ENCODE data around the gene ZNF117. TPM values are rescaled to one million over a fixed set of nuclear protein-coding genes. Genes with fewer than 3 reads are reported as not detected.
"Not testable (repeated sequence)": the region's sequence is repeated elsewhere in the genome, so short reads cannot be mapped to it uniquely, and the experiment has no call there.

ZNF117 gene
- 1 to 10 TPM; 2.5 to 7.6 (median 3.8) TPM for total RNA-seq
- polyA plus RNA-seq = 3.9 TPM
- long read RNA-seq, donor 1, partial matches to known transcripts = 0 of 1 reads
- long read RNA-seq, donor 1, other reads (novel, unspliced or antisense) = 1 of 1 reads
- long read RNA-seq, donor 2, partial matches to known transcripts = 0 of 1 reads
- long read RNA-seq, donor 2, other reads (novel, unspliced or antisense) = 1 of 1 reads
- long read RNA-seq, donor 3, partial matches to known transcripts = 5 of 13 reads
- long read RNA-seq, donor 3, other reads (novel, unspliced or antisense) = 8 of 13 reads
- long read RNA-seq, donor 4 = 0 reads

GRCh38 chr7:64990936-64991335 lies at the start of gene ZNF117:
Gene ZNF117 (minus strand): TSS chr7:64991036.
- H3K27ac ChIP-seq (ENCODE audit: low read length) = no peak within 1 kb of the TSS
- peaks cover 2% of the 10 kb centered on the region for H3K9me3 ChIP-seq (ENCODE audit: control insufficient read depth, low read length)
- intact Hi-C loops (cut with DNase I) = no loop called here
- no peaks in the 10 kb centered on the region for H3K4me1 ChIP-seq (ENCODE audit: control insufficient read depth, insufficient read depth, low read length)
- DNase-seq (no peak), ATAC-seq (no peak)
- H3K27me3 ChIP-seq (ENCODE audit: control insufficient read depth, insufficient read depth) = no peaks in the 10 kb centered on the region
- 83% methylated on average over 4 of the region's 4 CpGs for WGBS
- no peak within 1 kb of the TSS for H3K4me3 ChIP-seq (ENCODE audit: low read length)

GRCh38 chr7:65038767-65039166 lies 47.9 kb upstream of the ZNF117 start:
- DNase-seq = peak; percentile 38 to 78 (median 68)

DNA sequence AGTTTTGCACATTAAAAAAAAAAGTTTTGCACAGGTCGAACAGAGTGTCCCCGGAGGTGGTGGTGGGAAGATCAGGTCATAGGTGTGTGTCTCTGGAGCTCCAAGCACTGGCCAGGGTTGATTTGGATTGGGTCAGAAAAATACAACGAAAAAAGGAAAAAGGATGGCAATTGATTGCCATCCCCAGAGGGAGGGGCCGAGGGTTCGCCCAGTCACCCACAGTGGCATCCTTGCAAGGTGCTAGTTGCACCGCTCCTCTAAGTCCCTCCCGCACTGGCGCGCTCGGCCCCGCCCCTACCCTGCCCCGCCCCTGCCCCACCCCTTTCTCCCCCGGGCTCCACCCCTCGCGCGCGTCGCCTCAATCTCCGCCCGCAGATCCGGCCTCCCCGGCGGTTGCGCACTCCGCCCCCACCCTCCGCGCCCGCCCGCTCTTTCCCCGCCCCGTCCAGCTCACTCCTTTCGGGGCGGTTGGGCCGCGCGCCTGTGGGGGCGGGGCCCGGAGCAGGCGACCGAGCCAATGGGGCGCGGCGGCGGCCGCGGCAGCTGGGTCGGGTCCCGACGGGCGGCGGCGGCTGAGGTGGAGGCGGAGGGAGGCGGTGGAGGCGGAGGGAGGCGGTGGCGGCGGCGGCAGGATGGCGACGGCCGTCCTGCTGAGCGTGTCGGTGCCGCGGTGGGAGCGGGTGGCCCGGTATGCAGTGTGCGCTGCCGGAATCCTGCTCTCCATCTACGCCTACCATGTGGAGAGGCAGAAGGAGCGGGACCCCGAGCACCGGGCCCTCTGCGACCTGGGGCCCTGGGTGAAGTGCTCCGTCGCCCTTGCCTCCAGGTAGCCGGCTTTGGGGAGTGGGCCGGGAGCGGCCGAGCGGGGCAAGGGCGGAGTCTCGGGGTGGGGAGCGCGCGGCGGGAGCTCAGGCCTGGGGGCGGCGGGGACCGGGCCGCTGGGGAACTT lies 47.2 kb upstream of the ZNF117 start:
- DNase-seq (peak; percentile 94 to 98 (median 97)), ATAC-seq (peak; percentile 97 to 98)
- intact Hi-C loops (cut with DNase I) = no loop called here
- H3K27ac ChIP-seq (ENCODE audit: low read length) = peak overlapping the region; percentile 54
- H3K9me3 ChIP-seq (ENCODE audit: control insufficient read depth, low read length) = no peaks in the 10 kb centered on the region
- no peaks in the 10 kb centered on the region for H3K4me1 ChIP-seq (ENCODE audit: control insufficient read depth, insufficient read depth, low read length)
- H3K27me3 ChIP-seq (ENCODE audit: control insufficient read depth, insufficient read depth) = no peaks in the 10 kb centered on the region
- WGBS = 2% methylated on average over 89 of the region's 92 CpGs
- H3K4me3 ChIP-seq (ENCODE audit: low read length) = peak overlapping the region; percentile 64

More at GRCh38 chr7:65038767-65039166, 47.9 kb upstream of the ZNF117 start:
- H3K27ac ChIP-seq (ENCODE audit: low read length) = peak overlapping the region; percentile 39
- H3K9me3 ChIP-seq (ENCODE audit: control insufficient read depth, low read length); H3K4me1 ChIP-seq (ENCODE audit: control insufficient read depth, insufficient read depth, low read length); intact Hi-C loops (cut with DNase I); H3K27me3 ChIP-seq (ENCODE audit: control insufficient read depth, insufficient read depth): not testable (repeated sequence)
- WGBS = 2% methylated on average over 30 of the region's 35 CpGs
- peak overlapping the region; percentile 64 for H3K4me3 ChIP-seq (ENCODE audit: low read length)
- peak; percentile 4 to 12 for ATAC-seq

DNA sequence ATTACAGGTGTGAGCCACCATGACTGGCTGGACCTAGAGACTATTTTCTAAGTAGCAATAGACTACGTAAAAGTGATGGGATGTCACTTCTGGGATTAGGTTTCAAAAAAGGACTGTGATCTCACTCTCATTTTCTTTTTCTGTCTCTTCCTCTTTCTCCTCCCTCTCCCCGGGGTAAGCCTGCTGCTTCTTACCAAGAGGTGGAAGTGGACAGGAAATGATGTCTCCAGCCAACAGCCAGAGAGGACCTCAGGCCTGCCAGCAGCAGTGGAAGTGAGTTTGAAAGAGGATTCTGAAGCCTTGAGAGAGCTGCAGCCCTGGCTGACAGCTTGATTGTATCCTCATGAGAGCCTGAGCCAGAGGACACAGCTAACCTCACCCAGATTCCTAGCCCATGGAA lies 45.7 kb upstream of the ZNF117 start:
- 17% methylated on average over 2 of the region's 2 CpGs for WGBS
- ATAC-seq = peak; percentile 20 to 31
- intact Hi-C loops (cut with DNase I) = not testable (repeated sequence)

GRCh38 chr7:65035469-65035868 lies 44.6 kb upstream of the ZNF117 start:
- H3K4me1 ChIP-seq (ENCODE audit: control insufficient read depth, insufficient read depth, low read length); intact Hi-C loops (cut with DNase I); H3K27me3 ChIP-seq (ENCODE audit: control insufficient read depth, insufficient read depth); DNase-seq; H3K9me3 ChIP-seq (ENCODE audit: control insufficient read depth, low read length); H3K4me3 ChIP-seq (ENCODE audit: low read length); H3K27ac ChIP-seq (ENCODE audit: low read length); ATAC-seq: not testable (repeated sequence)

More for the DNA sequence above, 45.7 kb upstream of the ZNF117 start:
- not testable (repeated sequence) for H3K27ac ChIP-seq (ENCODE audit: low read length); H3K9me3 ChIP-seq (ENCODE audit: control insufficient read depth, low read length); H3K4me1 ChIP-seq (ENCODE audit: control insufficient read depth, insufficient read depth, low read length); H3K27me3 ChIP-seq (ENCODE audit: control insufficient read depth, insufficient read depth); H3K4me3 ChIP-seq (ENCODE audit: low read length)
- DNase-seq = peak in 1 of 3 donors; percentile 51

- H3K4me3 ChIP-seq (ENCODE audit: low read length); DNase-seq; ATAC-seq; H3K27ac ChIP-seq (ENCODE audit: low read length); H3K9me3 ChIP-seq (ENCODE audit: control insufficient read depth, low read length); H3K27me3 ChIP-seq (ENCODE audit: control insufficient read depth, insufficient read depth); intact Hi-C loops (cut with DNase I); H3K4me1 ChIP-seq (ENCODE audit: control insufficient read depth, insufficient read depth, low read length): not testable (repeated sequence)
- WGBS = 66% methylated on average over 9 of the region's 10 CpGs
These were observed 43.4 kb upstream of the ZNF117 start for GRCh38 chr7:65034120-65034782.

DNA sequence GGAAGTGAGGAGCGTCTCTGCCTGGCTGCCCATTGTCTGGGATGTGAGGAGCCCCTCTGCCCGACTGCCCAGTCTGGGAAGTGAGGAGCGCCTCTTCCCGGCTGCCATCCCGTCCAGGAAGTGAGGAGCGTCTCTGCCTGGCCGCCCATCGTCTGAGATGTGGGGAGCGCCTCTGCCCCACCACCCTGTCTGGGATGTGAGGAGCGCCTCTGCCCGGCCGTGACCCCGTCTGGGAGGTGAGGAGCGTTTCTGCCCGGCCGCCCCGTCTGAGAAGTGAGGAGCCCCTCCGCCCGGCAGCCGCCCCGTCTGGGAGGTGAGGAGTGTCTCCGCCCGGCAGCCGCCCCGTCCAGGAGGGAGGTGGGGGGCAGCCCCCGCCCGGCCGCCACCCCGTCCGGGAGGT lies 42.6 kb upstream of the ZNF117 start:
- 95% methylated on average over 30 of the region's 30 CpGs for WGBS
- H3K4me1 ChIP-seq (ENCODE audit: control insufficient read depth, insufficient read depth, low read length); ATAC-seq; H3K9me3 ChIP-seq (ENCODE audit: control insufficient read depth, low read length); intact Hi-C loops (cut with DNase I); H3K27me3 ChIP-seq (ENCODE audit: control insufficient read depth, insufficient read depth); H3K4me3 ChIP-seq (ENCODE audit: low read length); DNase-seq; H3K27ac ChIP-seq (ENCODE audit: low read length): not testable (repeated sequence)

DNA sequence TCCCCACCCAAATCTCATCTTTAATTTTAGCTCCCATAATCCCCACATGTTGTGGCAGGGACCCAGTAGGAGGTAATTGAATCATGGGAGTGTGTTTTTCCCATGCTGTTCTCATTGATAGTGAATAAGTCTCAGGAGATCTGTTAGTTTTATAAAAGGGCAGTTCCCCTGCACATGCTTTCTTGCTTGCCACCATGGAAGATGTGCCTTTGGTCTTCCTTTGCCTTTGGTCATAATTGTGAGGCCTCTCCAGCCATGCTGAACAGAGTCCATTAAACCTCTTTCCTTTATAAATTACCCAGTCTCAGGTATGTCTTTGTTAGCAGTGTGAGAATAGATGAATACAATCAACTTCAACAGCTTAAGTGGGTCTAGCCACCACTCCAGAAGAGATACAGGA lies 34.2 kb upstream of the ZNF117 start:
- intact Hi-C loops (cut with DNase I); H3K9me3 ChIP-seq (ENCODE audit: control insufficient read depth, low read length); H3K27ac ChIP-seq (ENCODE audit: low read length); DNase-seq; H3K27me3 ChIP-seq (ENCODE audit: control insufficient read depth, insufficient read depth); H3K4me1 ChIP-seq (ENCODE audit: control insufficient read depth, insufficient read depth, low read length); H3K4me3 ChIP-seq (ENCODE audit: low read length); ATAC-seq: not testable (repeated sequence)

- not testable (repeated sequence) for ATAC-seq; H3K27ac ChIP-seq (ENCODE audit: low read length)
- WGBS = 85% methylated on average over 2 of the region's 3 CpGs
These were observed 30.1 kb upstream of the ZNF117 start for GRCh38 chr7:65020978-65021377.

DNA sequence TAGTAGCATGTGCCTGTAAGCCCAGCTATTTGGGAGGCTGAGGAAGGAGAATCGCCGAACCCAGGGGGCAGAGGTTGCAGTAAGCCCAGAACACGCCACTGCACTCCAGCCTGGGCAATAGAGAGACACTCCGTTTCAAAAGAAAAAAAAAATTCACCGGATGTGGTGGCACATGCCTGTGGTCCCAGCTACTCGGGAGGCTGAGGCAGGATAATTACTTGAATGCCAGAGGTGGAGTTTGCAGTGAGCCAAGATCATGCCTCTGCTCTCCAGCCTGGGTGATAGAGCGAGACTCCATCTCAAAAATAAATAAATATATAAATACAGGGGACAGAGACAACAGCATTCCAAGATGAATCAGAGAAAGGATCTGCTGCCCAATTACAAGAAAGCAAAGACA lies 19.0 kb upstream of the ZNF117 start:
- intact Hi-C loops (cut with DNase I); H3K27ac ChIP-seq (ENCODE audit: low read length); H3K9me3 ChIP-seq (ENCODE audit: control insufficient read depth, low read length); DNase-seq; H3K4me3 ChIP-seq (ENCODE audit: low read length); ATAC-seq; H3K4me1 ChIP-seq (ENCODE audit: control insufficient read depth, insufficient read depth, low read length); H3K27me3 ChIP-seq (ENCODE audit: control insufficient read depth, insufficient read depth): not testable (repeated sequence)
- WGBS = 91% methylated on average over 7 of the region's 7 CpGs

More at GRCh38 chr7:65020978-65021377, 30.1 kb upstream of the ZNF117 start:
- H3K4me1 ChIP-seq (ENCODE audit: control insufficient read depth, insufficient read depth, low read length); H3K9me3 ChIP-seq (ENCODE audit: control insufficient read depth, low read length); H3K4me3 ChIP-seq (ENCODE audit: low read length); H3K27me3 ChIP-seq (ENCODE audit: control insufficient read depth, insufficient read depth); intact Hi-C loops (cut with DNase I): not testable (repeated sequence)
- peak; percentile 41 to 69 (median 51) for DNase-seq

- DNase-seq; H3K4me3 ChIP-seq (ENCODE audit: low read length); intact Hi-C loops (cut with DNase I); H3K4me1 ChIP-seq (ENCODE audit: control insufficient read depth, insufficient read depth, low read length); H3K9me3 ChIP-seq (ENCODE audit: control insufficient read depth, low read length); H3K27me3 ChIP-seq (ENCODE audit: control insufficient read depth, insufficient read depth); ATAC-seq; H3K27ac ChIP-seq (ENCODE audit: low read length): not testable (repeated sequence)
- 94% methylated on average over 2 of the region's 2 CpGs for WGBS
These were observed 18.6 kb upstream of the ZNF117 start for GRCh38 chr7:65009394-65009793.
